ENCODE measurements around the gene SNAI1.

DNA sequence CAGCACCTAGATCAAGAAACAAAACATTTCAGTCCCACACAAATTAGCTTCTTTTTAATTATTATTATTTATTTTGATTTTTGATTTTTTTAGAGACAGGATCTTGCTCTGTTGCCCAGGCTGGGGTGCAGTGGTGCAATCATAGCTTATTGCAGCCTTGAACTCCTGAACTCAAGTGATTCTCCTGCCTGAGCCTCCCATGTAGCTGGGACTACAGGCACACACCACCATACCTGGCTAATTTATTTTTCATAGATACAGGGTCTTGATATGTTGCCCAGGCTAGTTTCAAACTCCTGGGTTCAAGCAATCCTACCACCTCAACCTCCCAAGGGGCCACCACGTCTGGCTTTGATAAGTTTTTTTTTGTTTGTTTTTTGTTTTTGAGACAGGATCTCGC lies 24.6 kb downstream of the SNAI1 start:
- TF ChIP-seq POLR2A (IDR thresholded peaks at IDR 0.05): no peak
- TF ChIP-seq, protein P1, sequence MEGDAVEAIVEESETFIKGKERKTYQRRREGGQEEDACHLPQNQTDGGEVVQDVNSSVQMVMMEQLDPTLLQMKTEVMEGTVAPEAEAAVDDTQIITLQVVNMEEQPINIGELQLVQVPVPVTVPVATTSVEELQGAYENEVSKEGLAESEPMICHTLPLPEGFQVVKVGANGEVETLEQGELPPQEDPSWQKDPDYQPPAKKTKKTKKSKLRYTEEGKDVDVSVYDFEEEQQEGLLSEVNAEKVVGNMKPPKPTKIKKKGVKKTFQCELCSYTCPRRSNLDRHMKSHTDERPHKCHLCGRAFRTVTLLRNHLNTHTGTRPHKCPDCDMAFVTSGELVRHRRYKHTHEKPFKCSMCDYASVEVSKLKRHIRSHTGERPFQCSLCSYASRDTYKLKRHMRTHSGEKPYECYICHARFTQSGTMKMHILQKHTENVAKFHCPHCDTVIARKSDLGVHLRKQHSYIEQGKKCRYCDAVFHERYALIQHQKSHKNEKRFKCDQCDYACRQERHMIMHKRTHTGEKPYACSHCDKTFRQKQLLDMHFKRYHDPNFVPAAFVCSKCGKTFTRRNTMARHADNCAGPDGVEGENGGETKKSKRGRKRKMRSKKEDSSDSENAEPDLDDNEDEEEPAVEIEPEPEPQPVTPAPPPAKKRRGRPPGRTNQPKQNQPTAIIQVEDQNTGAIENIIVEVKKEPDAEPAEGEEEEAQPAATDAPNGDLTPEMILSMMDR (IDR thresholded peaks at IDR 0.05): no peak

Data from transverse colon (tissue), 3 donors.